OCI-LY7 (cell line): ENCODE results near the gene CFAP77. TPM values are rescaled to one million over a fixed set of nuclear protein-coding genes. Genes with fewer than 3 reads are reported as not detected.
A peak's percentile ranks its signal among the peaks of the same experiment; 100 is the strongest.

Source experiments
- BruUV-seq: library from RNA; stranded (reverse); fragments of 400-500 nt; replicated peaks from 2 replicates; lab custom pipeline; 2021; lab: Mats Ljungman, UMichigan
- CTCF ChIA-PET: fragments of 300-600 bp; sonication (Branson Sonifier 250); formaldehyde crosslinking; loops from one replicate; lab custom pipeline; 2022; ENCODE audit warnings: antibody characterized with exemption; ENCODE audit not compliant: unreplicated experiment; lab: Charles Lee
- POLR2A ChIA-PET: fragments of 300-600 bp; sonication (Branson Sonifier 250); formaldehyde crosslinking; loops from one replicate; lab custom pipeline; 2022; ENCODE audit warnings: antibody characterized with exemption; lab: Charles Lee
- DNase-seq: peaks from one replicate; pipeline ENCODE4 v3.0.0-alpha.2; 2015; ENCODE audit warnings: low spot score
- H2AFZ ChIP-seq: fragments of 200-600 bp; sonication (generic), shearing (Covaris generic); 2 replicates; pipeline ENCODE4 v1.6.1; 2014; ENCODE audit warnings: mild to moderate bottlenecking, antibody characterized with exemption, low read length, moderate library complexity
- H3K27ac ChIP-seq: fragments of 200-600 bp; sonication (generic); 2 replicates; pipeline ENCODE4 v1.5.1; 2014; ENCODE audit warnings: mixed run types, low read depth, mild to moderate bottlenecking, moderate library complexity, low read length, inconsistent platforms; ENCODE audit not compliant: poor library complexity, severe bottlenecking
- H3K36me3 ChIP-seq: fragments of 200-600 bp; sonication (generic); 2 replicates; pipeline ENCODE4 v1.6.1; 2014; ENCODE audit warnings: mild to moderate bottlenecking, antibody characterized with exemption, low read length, moderate library complexity, mixed read lengths; ENCODE audit not compliant: insufficient read depth
- H3K4me1 ChIP-seq: fragments of 200-600 bp; sonication (generic); 2 replicates; pipeline ENCODE4 v1.5.1; 2014; ENCODE audit warnings: mild to moderate bottlenecking, low read length; ENCODE audit not compliant: insufficient read depth, poor library complexity, severe bottlenecking
- H3K4me2 ChIP-seq: fragments of 200-600 bp; sonication (generic); 2 replicates; pipeline ENCODE4 v1.6.1; 2014; ENCODE audit warnings: mild to moderate bottlenecking, low read length
- H3K4me3 ChIP-seq: fragments of 200-600 bp; sonication (generic); 2 replicates; pipeline ENCODE4 v1.5.1; 2014; ENCODE audit warnings: mild to moderate bottlenecking, low read depth, low read length; ENCODE audit not compliant: poor library complexity, severe bottlenecking
- H3K79me2 ChIP-seq: fragments of 200-600 bp; sonication (generic); 2 replicates; pipeline ENCODE4 v1.6.1; 2016; ENCODE audit warnings: low read depth, mild to moderate bottlenecking, low read length, moderate library complexity, mixed read lengths; ENCODE audit not compliant: insufficient read depth
- H3K9me2 ChIP-seq: fragments of 200-600 bp; sonication (generic); 2 replicates; pipeline ENCODE4 v1.6.1; 2016; ENCODE audit warnings: mild to moderate bottlenecking, low read length, mixed read lengths; ENCODE audit not compliant: insufficient read depth
- H3K9me3 ChIP-seq: fragments of 200-600 bp; sonication (generic); 2 replicates; pipeline ENCODE4 v1.6.1; 2014; ENCODE audit warnings: mild to moderate bottlenecking, mixed run types, low read length, mixed read lengths
- H4K20me1 ChIP-seq: fragments of 200-600 bp; sonication (generic); 2 replicates; pipeline ENCODE4 v1.6.1; 2014; ENCODE audit warnings: mild to moderate bottlenecking, antibody characterized with exemption, low read length, moderate library complexity, mixed read lengths; ENCODE audit not compliant: insufficient read depth
- CTCF ChIP-seq: fragments of 200-600 bp; sonication (generic); conservative IDR thresholded peaks from 2 replicates; pipeline ENCODE4 v1.5.1; 2014; ENCODE audit warnings: mild to moderate bottlenecking, antibody characterized with exemption, low read length, moderate library complexity, mixed read lengths
- EZH2phosphoT487 ChIP-seq: fragments of 200-600 bp; sonication (generic); IDR thresholded peaks from 2 replicates; pipeline ENCODE4 v1.6.1; 2018; ENCODE audit warnings: low read depth, borderline replicate concordance, mild to moderate bottlenecking, mixed run types, antibody characterized with exemption, low read length, moderate library complexity, mixed read lengths
- intact Hi-C: fragments of 100-400 bp; cut with micrococcal nuclease; formaldehyde crosslinking; loops from one replicate; pipeline ENCODE4 v1.10.0; 2022; ENCODE audit not compliant: unreplicated experiment
- total RNA-seq, 2 experiments: library from RNA; depleted of rRNA in 1 of 2; stranded (reverse); fragments of >200 nt in 1 of 2; shearing (Covaris generic) in 1 of 2; gene quantifications; 2 replicates each; pipeline ENCODE4 v1.2.3, GENCODE V29; 2014 to 2022

CFAP77 gene
- total RNA-seq, 2 experiments from 2014 or later, result not detected

- POLR2A ChIA-PET, result no interaction called here
Measured at GRCh38 chr9:132465131-132465635, 55.2 kb downstream of the CFAP77 start.

GRCh38 chr9:132472199-132472598 is 62.2 kb downstream of the CFAP77 start:
- H3K9me2 ChIP-seq, result no peaks in the 10 kb centered on the region
- CTCF ChIA-PET, result no interaction called here
- POLR2A ChIA-PET, result no interaction called here

More at GRCh38 chr9:132465131-132465635, 55.2 kb downstream of the CFAP77 start:
- no peaks in the 10 kb centered on the region for H3K36me3 ChIP-seq
- intact Hi-C loops, result no loop called here
- no TSS peak for BruUV-seq
- H3K9me3 ChIP-seq, result no peaks in the 10 kb centered on the region
- no peaks in the 10 kb centered on the region for H3K4me1 ChIP-seq
- no peak overlapping the region for H2AFZ ChIP-seq
- H3K9me2 ChIP-seq, result no peaks in the 10 kb centered on the region
- no peak overlapping the region for H3K4me3 ChIP-seq
- H3K79me2 ChIP-seq, result no peaks in the 10 kb centered on the region
- CTCF ChIA-PET, result no interaction called here
- H3K4me2 ChIP-seq, result no peak overlapping the region
- TF ChIP-seq CTCF (no peak), EZH2phosphoT487 (no peak)
- no peaks in the 10 kb centered on the region for H4K20me1 ChIP-seq
- no peak overlapping the region for H3K27ac ChIP-seq
- no peak for DNase-seq

More at GRCh38 chr9:132472199-132472598, 62.2 kb downstream of the CFAP77 start:
- peak; percentile 7 for DNase-seq
- no peak overlapping the region for H3K4me2 ChIP-seq
- no peak overlapping the region for H3K27ac ChIP-seq
- TF ChIP-seq CTCF (no peak), EZH2phosphoT487 (no peak)
- H3K9me3 ChIP-seq, result no peaks in the 10 kb centered on the region
- H3K4me1 ChIP-seq, result peaks cover 9% of the 10 kb centered on the region
- BruUV-seq, result no TSS peak
- no peaks in the 10 kb centered on the region for H4K20me1 ChIP-seq
- no peak overlapping the region for H2AFZ ChIP-seq
- intact Hi-C loops, result no loop called here
- H3K36me3 ChIP-seq, result no peaks in the 10 kb centered on the region
- H3K79me2 ChIP-seq, result no peaks in the 10 kb centered on the region
- no peak overlapping the region for H3K4me3 ChIP-seq
